Duodenal mucosa (tissue), 2 donors: ENCODE data around the gene KRTAP10-3.

Experiments used
- H3K27ac ChIP-seq: one replicate; pipeline ENCODE4 v1.7.0; 2013; ENCODE audit warnings: low read depth, low read length
- H3K27me3 ChIP-seq, 2 donors: one replicate each; pipeline ENCODE4 v1.7.0; 2013; ENCODE audit warnings: low read length in 2 of 2, control low read depth in 1 of 2; ENCODE audit not compliant: insufficient read depth in 2 of 2, control insufficient read depth in 1 of 2
- H3K36me3 ChIP-seq, 2 donors: one replicate each; pipeline ENCODE4 v1.7.0; 2013; ENCODE audit warnings: low read length in 2 of 2, control low read depth in 1 of 2; ENCODE audit not compliant: insufficient read depth in 2 of 2, control insufficient read depth in 1 of 2
- H3K4me1 ChIP-seq, 2 donors: one replicate each; pipeline ENCODE4 v1.7.0; 2013; ENCODE audit warnings: low read length in 2 of 2, control low read depth in 1 of 2; ENCODE audit not compliant: insufficient read depth in 2 of 2, control insufficient read depth in 1 of 2
- H3K4me3 ChIP-seq, 2 donors: one replicate each; pipeline ENCODE4 v1.7.0; 2013; ENCODE audit warnings: low read length in 2 of 2, low read depth in 1 of 2
- H3K9ac ChIP-seq, 2 donors: one replicate each; pipeline ENCODE4 v1.7.0; 2013; ENCODE audit warnings: low read length in 2 of 2, low read depth in 1 of 2
- H3K9me3 ChIP-seq, 2 donors: one replicate each; pipeline ENCODE4 v1.7.0; 2013; ENCODE audit warnings: low read length in 2 of 2, control low read depth in 1 of 2; ENCODE audit not compliant: control insufficient read depth in 1 of 2

KRTAP10-3 gene

GRCh38 chr21:44535963-44536362, 22.6 kb downstream of the KRTAP10-3 start:
- H3K27me3 ChIP-seq: no peaks in the 10 kb centered on the region
- H3K36me3 ChIP-seq: no peaks in the 10 kb centered on the region
- no peak overlapping the region for H3K9ac ChIP-seq
- no peaks in the 10 kb centered on the region for H3K4me1 ChIP-seq
- no peak overlapping the region for H3K27ac ChIP-seq
- H3K9me3 ChIP-seq: no peaks in the 10 kb centered on the region
- no peak overlapping the region for H3K4me3 ChIP-seq

- H3K27ac ChIP-seq: no peak overlapping the region
- no peak overlapping the region for H3K9ac ChIP-seq
- H3K4me1 ChIP-seq: no peaks in the 10 kb centered on the region
- no peak overlapping the region for H3K4me3 ChIP-seq
- H3K36me3 ChIP-seq: no peaks in the 10 kb centered on the region
- H3K9me3 ChIP-seq: no peaks in the 10 kb centered on the region
- peaks cover 0 to 6% of the 10 kb centered on the region in 2 donors for H3K27me3 ChIP-seq
These were observed 23.9 kb downstream of the KRTAP10-3 start for GRCh38 chr21:44534688-44535087.

- no peaks in the 10 kb centered on the region for H3K4me1 ChIP-seq
These were observed 24.5 kb downstream of the KRTAP10-3 start for GRCh38 chr21:44533891-44534627.

GRCh38 chr21:44533121-44533890, 25.3 kb downstream of the KRTAP10-3 start:
- peaks cover 0 to 6% of the 10 kb centered on the region in 2 donors for H3K27me3 ChIP-seq
- H3K4me1 ChIP-seq: no peaks in the 10 kb centered on the region
- no peak overlapping the region for H3K27ac ChIP-seq
- H3K9me3 ChIP-seq: no peaks in the 10 kb centered on the region
- no peak overlapping the region for H3K4me3 ChIP-seq
- H3K9ac ChIP-seq: no peak overlapping the region
- no peaks in the 10 kb centered on the region for H3K36me3 ChIP-seq

More at GRCh38 chr21:44533891-44534627, 24.5 kb downstream of the KRTAP10-3 start:
- Histone ChIP-seq H3K27me3 (peaks cover 0 to 6% of the 10 kb centered on the region in 2 donors), H3K9ac (no peak overlapping the region), H3K27ac (no peak overlapping the region), H3K9me3 (no peaks in the 10 kb centered on the region), H3K36me3 (no peaks in the 10 kb centered on the region), H3K4me3 (no peak overlapping the region)

- H3K9me3 ChIP-seq: no peaks in the 10 kb centered on the region
- H3K27me3 ChIP-seq: peaks cover 0 to 6% of the 10 kb centered on the region in 2 donors
- no peak overlapping the region for H3K9ac ChIP-seq
These were observed 25.9 kb downstream of the KRTAP10-3 start for GRCh38 chr21:44532712-44533111.

GRCh38 chr21:44531606-44532564, 26.7 kb downstream of the KRTAP10-3 start:
- H3K4me1 ChIP-seq: no peaks in the 10 kb centered on the region
- peaks cover 0 to 6% of the 10 kb centered on the region in 2 donors for H3K27me3 ChIP-seq
- H3K36me3 ChIP-seq: no peaks in the 10 kb centered on the region

More at GRCh38 chr21:44532712-44533111, 25.9 kb downstream of the KRTAP10-3 start:
- Histone ChIP-seq H3K4me1 (no peaks in the 10 kb centered on the region), H3K4me3 (no peak overlapping the region), H3K27ac (no peak overlapping the region), H3K36me3 (no peaks in the 10 kb centered on the region)

GRCh38 chr21:44530903-44531605, 27.5 kb downstream of the KRTAP10-3 start:
- Histone ChIP-seq H3K27me3 (peaks cover 0 to 6% of the 10 kb centered on the region in 2 donors), H3K4me1 (no peaks in the 10 kb centered on the region), H3K9me3 (no peaks in the 10 kb centered on the region), H3K4me3 (no peak overlapping the region), H3K36me3 (no peaks in the 10 kb centered on the region), H3K27ac (no peak overlapping the region), H3K9ac (no peak overlapping the region)

More at GRCh38 chr21:44531606-44532564, 26.7 kb downstream of the KRTAP10-3 start:
- Histone ChIP-seq H3K9me3 (no peaks in the 10 kb centered on the region), H3K9ac (no peak overlapping the region), H3K4me3 (no peak overlapping the region), H3K27ac (no peak overlapping the region)

- Histone ChIP-seq H3K4me1 (no peaks in the 10 kb centered on the region), H3K9me3 (no peaks in the 10 kb centered on the region), H3K4me3 (no peak overlapping the region), H3K36me3 (no peaks in the 10 kb centered on the region), H3K9ac (no peak overlapping the region), H3K27ac (no peak overlapping the region), H3K27me3 (peaks cover 0 to 6% of the 10 kb centered on the region in 2 donors)
These were observed 28.2 kb downstream of the KRTAP10-3 start for GRCh38 chr21:44530221-44530902.
